ENCODE results near the gene GAB2. TPM values are rescaled to one million over a fixed set of nuclear protein-coding genes. Genes with fewer than 3 reads are reported as not detected.

Gene GAB2
- total RNA-seq, 2 experiments from 2014 or later: 1.4 to 1.8 TPM

GRCh38 chr11:78203184-78203583 is 214.4 kb downstream of the GAB2 start:
- Mint-ChIP-seq H3K4me1 (ENCODE audit: low read depth) (peaks cover 30% of the 10 kb centered on the region), H3K36me3 (ENCODE audit: low read depth) (peaks cover 6% of the 10 kb centered on the region), H3K9me3 (no peaks in the 10 kb centered on the region), H3K27me3 (no peaks in the 10 kb centered on the region), H3K4me3 (peak overlapping the region; percentile 48), H3K27ac (peak overlapping the region; percentile 87)
- POLR2A ChIA-PET: interaction anchor here (0.6 to 4.4 kb wide), 7 partner anchors 8 to 1858 kb away, joined by 3 to 34 read pairs (median 4); partner anchors contain the start of genes KCTD21, NDUFC2 and USP35
- CTCF ChIA-PET: interaction anchor here (1.2 to 1.6 kb wide), 3 partner anchors 9 to 214 kb away, joined by 3 to 6 read pairs (median 5); partner anchors contain the start of genes ALG8 and GAB2
- peak; percentile 52 for ATAC-seq
- DNase-seq: peak; percentile 48
- TF ChIP-seq CTCF (IDR thresholded peaks at IDR 0.05): no peak
- intact Hi-C loops (cut with micrococcal nuclease): loop anchor here (2.0 kb wide), 1 partner anchor 124 kb away; the partner anchor contains the start of gene NDUFC2

GRCh38 chr11:78202733-78203167 is 214.9 kb downstream of the GAB2 start:
- ATAC-seq (peak; percentile 90), DNase-seq (peak; percentile 61)
- intact Hi-C loops (cut with micrococcal nuclease): loop anchor here (2.0 kb wide), 1 partner anchor 124 kb away; the partner anchor contains the start of gene NDUFC2
- Mint-ChIP-seq H3K27me3 (no peaks in the 10 kb centered on the region), H3K4me3 (peak overlapping the region; percentile 48), H3K9me3 (no peaks in the 10 kb centered on the region), H3K36me3 (ENCODE audit: low read depth) (peaks cover 6% of the 10 kb centered on the region), H3K27ac (peak overlapping the region; percentile 87), H3K4me1 (ENCODE audit: low read depth) (peaks cover 30% of the 10 kb centered on the region)
- CTCF ChIA-PET: interaction anchor here (1.2 to 1.7 kb wide), 4 partner anchors 9 to 361 kb away, joined by 3 to 6 read pairs (median 5); partner anchors contain the start of genes ALG8 and GAB2
- TF ChIP-seq CTCF (IDR thresholded peaks at IDR 0.05): no peak
- POLR2A ChIA-PET: interaction anchor here (0.7 to 4.4 kb wide), 6 partner anchors 8 to 123 kb away, joined by 3 to 34 read pairs (median 4); partner anchors contain the start of genes KCTD21, NDUFC2 and USP35

- no peak for TF ChIP-seq CTCF (IDR thresholded peaks at IDR 0.05)
- POLR2A ChIA-PET: interaction anchor here (4.4 kb wide), 1 partner anchor 12 kb away, joined by 34 read pairs; the partner anchor contains the start of genes KCTD21 and USP35
- Mint-ChIP-seq H3K27me3 (no peaks in the 10 kb centered on the region), H3K27ac (peak overlapping the region; percentile 75), H3K4me3 (no peak overlapping the region), H3K36me3 (ENCODE audit: low read depth) (peaks cover 8% of the 10 kb centered on the region), H3K9me3 (no peaks in the 10 kb centered on the region), H3K4me1 (ENCODE audit: low read depth) (peaks cover 30% of the 10 kb centered on the region)
- CTCF ChIA-PET: interaction anchor here (1.4 to 1.9 kb wide), 3 partner anchors 220 to 364 kb away, joined by 3 to 5 read pairs (median 4); no protein-coding TSS in a partner anchor
- ATAC-seq (no peak), DNase-seq (no peak)
- intact Hi-C loops (cut with micrococcal nuclease): no loop called here
Measured at GRCh38 chr11:78201096-78201818, 216.4 kb downstream of the GAB2 start.

GRCh38 chr11:78200553-78200952 is 217.1 kb downstream of the GAB2 start:
- Mint-ChIP-seq H3K4me3 (no peak overlapping the region), H3K4me1 (ENCODE audit: low read depth) (peaks cover 30% of the 10 kb centered on the region), H3K36me3 (ENCODE audit: low read depth) (peaks cover 8% of the 10 kb centered on the region), H3K27me3 (no peaks in the 10 kb centered on the region), H3K27ac (no peak overlapping the region), H3K9me3 (no peaks in the 10 kb centered on the region)
- ChIA-PET POLR2A (interaction anchor here (0.6 to 4.4 kb wide), 2 partner anchors 11 to 58 kb away, joined by 3 to 34 read pairs; partner anchors contain the start of genes KCTD21 and USP35), CTCF (interaction anchor here (1.9 kb wide), 1 partner anchor 364 kb away, joined by 4 read pairs; no protein-coding TSS in a partner anchor)
- intact Hi-C loops (cut with micrococcal nuclease): no loop called here
- ATAC-seq: no peak
- no peak for DNase-seq
- TF ChIP-seq CTCF (IDR thresholded peaks at IDR 0.05): no peak

All from activated CD8-positive, alpha-beta T cell treated with anti-CD3 and anti-CD28 coated beads for 36 hours (primary cell).